ENCODE measurements around the gene IRAK1. TPM values are rescaled to one million over a fixed set of nuclear protein-coding genes. Genes with fewer than 3 reads are reported as not detected.

IRAK1 gene
- total and polyA plus RNA-seq, 2 donors (not counting 3 experiments of a cell fraction or from before 2014, with no cell fraction given) = 63.6 to 138 TPM

DNA sequence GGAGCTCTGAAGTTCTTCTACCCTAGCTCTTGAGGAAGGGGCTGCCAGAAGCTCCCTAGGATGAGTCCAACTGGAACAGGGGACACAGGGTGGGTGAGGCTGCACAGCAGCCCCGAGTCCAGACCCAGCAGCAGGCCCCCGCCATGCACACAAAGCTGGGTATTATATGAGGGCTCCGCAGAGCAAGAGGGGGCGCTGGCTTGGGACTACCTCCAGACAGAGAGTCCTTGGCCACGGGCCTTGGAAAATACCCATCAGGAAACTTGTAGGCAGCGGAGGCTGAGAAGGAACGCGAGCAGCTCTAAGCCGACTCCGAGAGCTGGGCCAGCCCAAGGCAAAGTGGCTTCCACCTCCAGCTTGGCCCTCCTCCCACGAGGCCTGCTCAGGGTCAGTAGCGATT, 56.2 kb downstream of the IRAK1 start:
- TF ChIP-seq JUN (IDR thresholded peaks at IDR 0.05; ENCODE audit: borderline replicate concordance, insufficient read depth, insufficient read length, low read depth) (no peak), MYC (IDR thresholded peaks at IDR 0.05; ENCODE audit: low read depth, low read length) (no peak), FOS (IDR thresholded peaks at IDR 0.05; ENCODE audit: borderline replicate concordance, insufficient read depth, low read length) (no peak), POLR2AphosphoS5 (IDR thresholded peaks at IDR 0.05; ENCODE audit: insufficient read depth, low read depth, low read length) (no peak), POLR2A (IDR thresholded peaks at IDR 0.05; ENCODE audit: low read depth, low read length) (no peak), GATA2 (IDR thresholded peaks at IDR 0.05; ENCODE audit: insufficient read depth, insufficient read length, low read depth, low read length) (no peak)
- TF ChIP-seq, protein P1, sequence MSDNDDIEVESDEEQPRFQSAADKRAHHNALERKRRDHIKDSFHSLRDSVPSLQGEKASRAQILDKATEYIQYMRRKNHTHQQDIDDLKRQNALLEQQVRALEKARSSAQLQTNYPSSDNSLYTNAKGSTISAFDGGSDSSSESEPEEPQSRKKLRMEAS (IDR thresholded peaks at IDR 0.05; ENCODE audit: insufficient read depth, insufficient read length) = no peak
- TF ChIP-seq, protein P2, sequence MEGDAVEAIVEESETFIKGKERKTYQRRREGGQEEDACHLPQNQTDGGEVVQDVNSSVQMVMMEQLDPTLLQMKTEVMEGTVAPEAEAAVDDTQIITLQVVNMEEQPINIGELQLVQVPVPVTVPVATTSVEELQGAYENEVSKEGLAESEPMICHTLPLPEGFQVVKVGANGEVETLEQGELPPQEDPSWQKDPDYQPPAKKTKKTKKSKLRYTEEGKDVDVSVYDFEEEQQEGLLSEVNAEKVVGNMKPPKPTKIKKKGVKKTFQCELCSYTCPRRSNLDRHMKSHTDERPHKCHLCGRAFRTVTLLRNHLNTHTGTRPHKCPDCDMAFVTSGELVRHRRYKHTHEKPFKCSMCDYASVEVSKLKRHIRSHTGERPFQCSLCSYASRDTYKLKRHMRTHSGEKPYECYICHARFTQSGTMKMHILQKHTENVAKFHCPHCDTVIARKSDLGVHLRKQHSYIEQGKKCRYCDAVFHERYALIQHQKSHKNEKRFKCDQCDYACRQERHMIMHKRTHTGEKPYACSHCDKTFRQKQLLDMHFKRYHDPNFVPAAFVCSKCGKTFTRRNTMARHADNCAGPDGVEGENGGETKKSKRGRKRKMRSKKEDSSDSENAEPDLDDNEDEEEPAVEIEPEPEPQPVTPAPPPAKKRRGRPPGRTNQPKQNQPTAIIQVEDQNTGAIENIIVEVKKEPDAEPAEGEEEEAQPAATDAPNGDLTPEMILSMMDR (IDR thresholded peaks at IDR 0.05; ENCODE audit: extremely low read depth in 1 of 2, insufficient read depth in 1 of 2, low read depth in 1 of 2, low read length in 2 of 2) = no peak
- no peak overlapping the region for H2AFZ ChIP-seq (ENCODE audit: low read depth, low read length)
- H3K9ac ChIP-seq (replicated peaks; ENCODE audit: extremely low read depth, insufficient read depth, low read length) = no peak overlapping the region
- no peaks in the 10 kb centered on the region for H4K20me1 ChIP-seq (replicated peaks; ENCODE audit: control insufficient read depth, extremely low read depth, insufficient read depth, low read length)
- DNase-seq (ENCODE audit: low read depth, low spot score) = no peak
- no peak overlapping the region for H3K4me3 ChIP-seq (replicated peaks in 1 of 3; ENCODE audit: insufficient read depth in 1 of 3, low read depth in 1 of 3, low read length in 3 of 3)
- peaks cover 7 to 34% of the 10 kb centered on the region in 2 experiments for H3K36me3 ChIP-seq (ENCODE audit: control insufficient read depth in 2 of 2, extremely low read depth in 1 of 2, insufficient read depth in 2 of 2, low read length in 2 of 2)
- H3K4me2 ChIP-seq (ENCODE audit: insufficient read depth, low read length) = no peak overlapping the region
- no peak for FAIRE-seq
- ChIA-PET CTCF (no interaction called here), POLR2A (no interaction called here)
- dilution Hi-C loops (cut with MboI; ENCODE audit: extremely low pct_ligation_motif_present, low sequenced_read_pairs) (no loop called here), intact Hi-C loops (cut with micrococcal nuclease) (no loop called here)
- H3K9me1 ChIP-seq (replicated peaks; ENCODE audit: control insufficient read depth, extremely low read depth, insufficient read depth, low read length) = no peaks in the 10 kb centered on the region
- peaks cover 18% of the 10 kb centered on the region for H3K4me1 ChIP-seq (ENCODE audit: control insufficient read depth, extremely low read depth, insufficient read depth, low read length)
- no TSS peak for BruUV-seq (replicated peaks)
- H3K27ac ChIP-seq (ENCODE audit: insufficient read depth, low read depth, low read length) = no peak overlapping the region
- H3K9me3 ChIP-seq (replicated peaks; ENCODE audit: control insufficient read depth, insufficient read depth, low read length) = no peaks in the 10 kb centered on the region
- H3K27me3 ChIP-seq (ENCODE audit: control insufficient read depth in 2 of 2, insufficient read depth in 2 of 2, low read length in 2 of 2) = no peaks in the 10 kb centered on the region
- peaks cover 57% of the 10 kb centered on the region for H3K79me2 ChIP-seq (ENCODE audit: control insufficient read depth, insufficient read depth, low read length)

Measured in endothelial cell of umbilical vein (primary cell).